GM12872 (cell line): ENCODE results near the gene MAP7.

Experiments
- CTCF ChIP-seq: IDR thresholded peaks from 3 replicates; pipeline ENCODE4 v1.5.1; 2011; ENCODE audit warnings: low read depth, mild to moderate bottlenecking, low read length, moderate library complexity; ENCODE audit not compliant: insufficient read depth

MAP7 gene

GRCh38 chr6:136464148-136464547, 86.1 kb downstream of the MAP7 start:
- no peak for TF ChIP-seq CTCF

GRCh38 chr6:136463743-136464142, 86.5 kb downstream of the MAP7 start:
- TF ChIP-seq CTCF = no peak

- no peak for TF ChIP-seq CTCF
Observed at GRCh38 chr6:136446579-136447187, 103.5 kb downstream of the MAP7 start.

- no peak for TF ChIP-seq CTCF
Observed at GRCh38 chr6:136446145-136446544, 104.1 kb downstream of the MAP7 start.

- TF ChIP-seq CTCF = no peak
Observed at GRCh38 chr6:136445063-136445462, 105.2 kb downstream of the MAP7 start.

- no peak for TF ChIP-seq CTCF
Observed at GRCh38 chr6:136440203-136440602, 110.0 kb downstream of the MAP7 start.

- TF ChIP-seq CTCF = no peak
Observed at GRCh38 chr6:136439514-136440190, 110.6 kb downstream of the MAP7 start.
